Ishikawa (cell line): Measurements from ENCODE around the gene MBD3L4.

Experiments used
- CEBPB ChIP-seq: IDR thresholded peaks from 2 replicates; pipeline ENCODE4 v1.6.1; 2012
- CREB1 ChIP-seq: IDR thresholded peaks from 2 replicates; pipeline ENCODE4 v1.6.1; 2012; ENCODE audit warnings: low read depth
- EGR1 ChIP-seq: IDR thresholded peaks from 2 replicates; pipeline ENCODE4 v1.6.1; 2012
- EP300 ChIP-seq: IDR thresholded peaks from 2 replicates; pipeline ENCODE4 v1.6.1; 2012; ENCODE audit warnings: borderline replicate concordance
- FOXM1 ChIP-seq: IDR thresholded peaks from 2 replicates; pipeline ENCODE4 v1.6.1; 2012; ENCODE audit warnings: low read depth, borderline replicate concordance
- NFIC ChIP-seq: IDR thresholded peaks from 2 replicates; pipeline ENCODE4 v1.6.1; 2012
- RAD21 ChIP-seq: IDR thresholded peaks from 2 replicates; pipeline ENCODE4 v1.6.1; 2012; ENCODE audit warnings: low read depth
- TAF1 ChIP-seq: IDR thresholded peaks from 2 replicates; pipeline ENCODE4 v1.6.1; 2012; ENCODE audit warnings: low read depth, mild to moderate bottlenecking
- TCF12 ChIP-seq: IDR thresholded peaks from 2 replicates; pipeline ENCODE4 v1.6.1; 2012; ENCODE audit warnings: low read depth
- YY1 ChIP-seq: IDR thresholded peaks from 2 replicates; pipeline ENCODE4 v1.6.1; 2012; ENCODE audit warnings: low read depth
- TF ChIP-seq, protein P1 (sequence below): IDR thresholded peaks from 2 replicates; pipeline ENCODE4 v1.6.1; 2012
- TF ChIP-seq, protein P2 (sequence below): IDR thresholded peaks from 2 replicates; pipeline ENCODE4 v1.6.1; 2012; ENCODE audit warnings: low read depth, mild to moderate bottlenecking

DNA sequence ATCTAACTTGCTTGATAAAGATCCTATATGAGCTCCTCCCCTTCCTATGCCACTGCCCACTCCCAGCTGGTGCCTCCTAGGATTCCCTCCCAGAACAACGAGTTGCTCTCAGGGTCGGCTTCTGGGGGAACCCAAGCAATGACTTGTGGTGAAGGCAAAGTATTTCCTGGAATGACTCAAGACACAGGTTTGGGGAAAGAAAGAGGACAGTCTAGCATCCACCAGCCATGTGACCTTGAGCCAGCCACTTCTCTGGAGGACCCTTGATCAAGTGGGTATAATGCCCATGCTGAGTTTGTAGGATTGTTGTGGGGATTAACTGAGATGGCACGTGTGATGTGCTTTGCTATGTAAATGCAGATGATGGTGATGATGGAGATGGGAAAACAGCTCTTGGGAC, 51.7 kb downstream of the MBD3L4 start:
- TF ChIP-seq, protein P1, sequence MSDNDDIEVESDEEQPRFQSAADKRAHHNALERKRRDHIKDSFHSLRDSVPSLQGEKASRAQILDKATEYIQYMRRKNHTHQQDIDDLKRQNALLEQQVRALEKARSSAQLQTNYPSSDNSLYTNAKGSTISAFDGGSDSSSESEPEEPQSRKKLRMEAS, result no peak
- no peak for TF ChIP-seq NFIC
- no peak for TF ChIP-seq TAF1
- no peak for TF ChIP-seq FOXM1
- TF ChIP-seq EP300, result no peak
- TF ChIP-seq TCF12, result no peak
- no peak for TF ChIP-seq YY1
- TF ChIP-seq, protein P2, sequence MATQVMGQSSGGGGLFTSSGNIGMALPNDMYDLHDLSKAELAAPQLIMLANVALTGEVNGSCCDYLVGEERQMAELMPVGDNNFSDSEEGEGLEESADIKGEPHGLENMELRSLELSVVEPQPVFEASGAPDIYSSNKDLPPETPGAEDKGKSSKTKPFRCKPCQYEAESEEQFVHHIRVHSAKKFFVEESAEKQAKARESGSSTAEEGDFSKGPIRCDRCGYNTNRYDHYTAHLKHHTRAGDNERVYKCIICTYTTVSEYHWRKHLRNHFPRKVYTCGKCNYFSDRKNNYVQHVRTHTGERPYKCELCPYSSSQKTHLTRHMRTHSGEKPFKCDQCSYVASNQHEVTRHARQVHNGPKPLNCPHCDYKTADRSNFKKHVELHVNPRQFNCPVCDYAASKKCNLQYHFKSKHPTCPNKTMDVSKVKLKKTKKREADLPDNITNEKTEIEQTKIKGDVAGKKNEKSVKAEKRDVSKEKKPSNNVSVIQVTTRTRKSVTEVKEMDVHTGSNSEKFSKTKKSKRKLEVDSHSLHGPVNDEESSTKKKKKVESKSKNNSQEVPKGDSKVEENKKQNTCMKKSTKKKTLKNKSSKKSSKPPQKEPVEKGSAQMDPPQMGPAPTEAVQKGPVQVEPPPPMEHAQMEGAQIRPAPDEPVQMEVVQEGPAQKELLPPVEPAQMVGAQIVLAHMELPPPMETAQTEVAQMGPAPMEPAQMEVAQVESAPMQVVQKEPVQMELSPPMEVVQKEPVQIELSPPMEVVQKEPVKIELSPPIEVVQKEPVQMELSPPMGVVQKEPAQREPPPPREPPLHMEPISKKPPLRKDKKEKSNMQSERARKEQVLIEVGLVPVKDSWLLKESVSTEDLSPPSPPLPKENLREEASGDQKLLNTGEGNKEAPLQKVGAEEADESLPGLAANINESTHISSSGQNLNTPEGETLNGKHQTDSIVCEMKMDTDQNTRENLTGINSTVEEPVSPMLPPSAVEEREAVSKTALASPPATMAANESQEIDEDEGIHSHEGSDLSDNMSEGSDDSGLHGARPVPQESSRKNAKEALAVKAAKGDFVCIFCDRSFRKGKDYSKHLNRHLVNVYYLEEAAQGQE, result no peak
- no peak for TF ChIP-seq EGR1
- no peak for TF ChIP-seq CEBPB
- no peak for TF ChIP-seq RAD21
- TF ChIP-seq CREB1, result no peak
